Astrocyte of the hippocampus (primary cell): ENCODE results near the gene CNOT1.
"Not testable (repeated sequence)": the region's sequence is repeated elsewhere in the genome, so short reads cannot be mapped to it uniquely, and the experiment has no call there.

ENCODE experiments used
- DNase-seq: peaks from one replicate; pipeline ENCODE4 v3.0.0; 2011; ENCODE audit warnings: low read depth, low spot score

CNOT1 gene

DNA sequence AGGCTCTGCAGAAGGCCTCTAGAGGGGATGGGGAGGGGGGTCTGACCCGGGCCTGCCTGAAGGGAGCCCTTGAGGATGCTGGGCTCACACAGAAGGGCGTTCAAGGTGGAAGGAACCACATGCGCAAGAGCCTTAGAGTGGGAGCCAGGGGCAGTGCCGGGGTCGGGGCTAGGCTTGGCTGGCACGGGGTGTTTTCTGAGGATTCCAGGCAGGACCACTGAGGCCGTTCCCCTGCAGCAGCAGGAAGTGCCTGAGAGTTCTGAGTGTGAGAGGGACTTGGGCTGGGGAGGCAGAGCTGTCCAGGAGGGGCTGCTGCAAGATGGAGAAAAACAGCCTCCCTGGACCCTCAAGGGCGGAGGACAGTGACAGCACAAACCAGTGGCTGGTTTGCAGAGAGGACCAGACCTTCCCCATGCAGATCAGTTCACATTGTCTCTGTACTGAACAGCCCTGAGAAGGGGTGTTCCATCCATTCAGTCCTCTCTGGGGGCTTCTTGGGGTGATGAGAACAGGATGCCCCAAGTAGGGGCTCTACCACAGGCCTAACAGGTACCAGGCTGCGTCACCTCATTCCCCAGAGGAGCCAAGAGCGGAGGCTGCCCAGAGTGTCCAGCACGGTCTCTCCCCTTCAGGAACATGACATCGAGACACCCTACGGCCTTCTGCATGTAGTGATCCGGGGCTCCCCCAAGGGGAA, 126.3 kb downstream of the CNOT1 start:
- DNase-seq: no peak

- DNase-seq: no peak
Observed at GRCh38 chr16:58502217-58502921, 127.3 kb downstream of the CNOT1 start.

DNA sequence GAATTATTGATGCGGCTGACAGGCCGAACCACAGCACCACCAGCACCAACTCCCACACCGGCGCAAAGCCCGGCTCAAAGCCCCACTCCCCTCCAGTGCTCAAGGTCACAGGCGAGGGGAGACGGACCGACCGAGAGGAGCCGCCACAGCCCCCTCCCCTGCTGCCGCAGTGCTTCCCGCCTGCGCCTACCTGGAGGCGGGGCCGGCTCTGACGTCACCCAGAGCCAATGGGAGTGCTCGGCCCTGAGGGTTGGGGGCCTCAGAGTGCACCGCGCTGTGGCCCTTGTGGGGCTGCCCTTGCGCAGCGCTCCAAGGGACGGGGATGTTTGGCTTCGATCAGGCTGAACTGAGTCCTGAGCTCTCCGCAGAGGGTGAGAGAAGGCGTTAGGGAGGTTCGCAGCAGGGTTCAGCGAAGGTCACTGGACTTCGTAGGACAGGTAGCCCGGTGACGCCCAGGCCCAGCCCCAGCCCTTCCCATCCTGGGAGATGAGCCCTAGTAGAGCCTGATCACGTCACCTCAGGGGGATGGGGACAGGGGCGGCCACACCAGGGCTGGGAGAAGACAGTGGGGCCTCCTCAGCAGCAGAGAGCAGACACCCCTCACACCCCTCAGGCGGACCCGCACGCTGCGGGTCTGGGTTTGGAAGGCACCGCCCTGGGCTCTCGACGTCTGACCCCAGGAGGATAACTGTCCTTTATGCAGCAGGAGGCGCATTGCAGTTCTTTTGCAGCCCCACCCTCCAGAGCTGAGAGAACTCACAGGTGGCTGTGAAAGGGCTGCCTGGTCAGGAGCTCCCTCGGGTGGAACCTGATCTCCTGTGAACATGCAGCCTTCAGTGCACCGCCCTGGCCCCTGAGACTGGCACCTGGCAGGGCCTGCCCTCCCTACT, 128.1 kb downstream of the CNOT1 start:
- DNase-seq: peak; percentile 73

GRCh38 chr16:58500430-58501241, 129.0 kb downstream of the CNOT1 start:
- peak; percentile 46 for DNase-seq

- peak; percentile 97 for DNase-seq
Observed at GRCh38 chr16:58499615-58500351, 129.8 kb downstream of the CNOT1 start, which contains the start of gene NDRG4. TSS of gene NDRG4 (plus strand) at chr16:58500143. CDS start at chr16:58500249, 106 bp downstream.

DNA sequence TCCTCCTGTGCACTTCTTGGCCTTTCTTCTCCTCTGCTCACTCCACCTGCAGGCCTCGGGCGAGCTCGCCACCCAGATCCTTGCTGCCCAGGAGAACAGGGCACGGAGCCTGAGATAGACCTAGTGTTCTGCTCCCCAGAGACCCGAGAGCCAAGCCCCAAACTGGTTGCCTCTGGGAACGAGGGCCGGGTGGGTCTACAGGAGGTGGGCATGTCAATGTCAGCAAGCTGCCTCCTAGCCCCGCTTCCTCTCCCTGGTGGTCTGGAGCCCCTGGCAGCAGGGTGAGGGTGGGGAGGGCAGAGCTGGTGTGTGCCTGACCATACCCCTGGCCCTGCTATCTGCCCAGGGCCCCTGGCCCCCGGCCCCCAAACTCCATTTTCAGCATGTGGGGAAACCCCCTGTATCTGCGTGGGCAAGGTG, 130.5 kb downstream of the CNOT1 start:
- no peak for DNase-seq

DNA sequence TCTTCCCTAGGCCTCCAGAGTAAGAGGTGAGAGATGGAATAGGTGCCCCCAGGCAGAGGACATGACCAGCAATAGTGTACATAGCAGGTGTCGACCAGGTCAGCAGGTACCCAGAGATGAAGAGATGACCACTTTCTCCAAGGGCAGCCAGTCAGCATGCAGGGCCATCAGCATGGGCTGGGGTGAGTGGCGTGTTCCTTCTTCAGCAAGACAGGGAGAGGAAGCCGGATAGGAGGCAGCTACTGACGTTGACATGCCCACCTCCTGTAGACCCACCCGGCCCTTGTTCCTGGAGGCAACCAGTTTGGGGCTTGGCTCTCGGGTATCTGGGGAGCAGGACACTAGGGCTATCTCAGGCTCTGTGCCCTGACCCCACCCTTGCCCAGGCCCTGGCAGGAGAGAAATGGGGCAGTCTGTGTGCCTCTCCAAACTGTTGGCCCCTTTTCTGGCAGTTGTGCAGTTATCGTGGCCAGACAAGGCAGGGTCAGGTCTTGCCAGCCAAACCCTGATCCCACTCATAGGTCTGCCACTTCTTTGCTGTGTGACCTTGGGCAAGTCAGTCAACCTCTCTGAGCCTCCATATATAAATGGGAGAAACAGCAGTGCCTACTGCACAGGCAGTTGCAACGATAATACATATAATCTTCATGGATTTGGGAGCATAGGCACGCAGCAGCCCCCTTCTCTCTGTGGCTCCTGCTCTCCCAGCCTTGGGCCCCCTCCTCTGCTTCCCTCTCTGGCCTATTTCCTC, 131.1 kb downstream of the CNOT1 start:
- no peak for DNase-seq

GRCh38 chr16:58497935-58498334, 131.7 kb downstream of the CNOT1 start:
- no peak for DNase-seq

- no peak for DNase-seq
Observed at GRCh38 chr16:58497468-58497867, 132.2 kb downstream of the CNOT1 start.

DNA sequence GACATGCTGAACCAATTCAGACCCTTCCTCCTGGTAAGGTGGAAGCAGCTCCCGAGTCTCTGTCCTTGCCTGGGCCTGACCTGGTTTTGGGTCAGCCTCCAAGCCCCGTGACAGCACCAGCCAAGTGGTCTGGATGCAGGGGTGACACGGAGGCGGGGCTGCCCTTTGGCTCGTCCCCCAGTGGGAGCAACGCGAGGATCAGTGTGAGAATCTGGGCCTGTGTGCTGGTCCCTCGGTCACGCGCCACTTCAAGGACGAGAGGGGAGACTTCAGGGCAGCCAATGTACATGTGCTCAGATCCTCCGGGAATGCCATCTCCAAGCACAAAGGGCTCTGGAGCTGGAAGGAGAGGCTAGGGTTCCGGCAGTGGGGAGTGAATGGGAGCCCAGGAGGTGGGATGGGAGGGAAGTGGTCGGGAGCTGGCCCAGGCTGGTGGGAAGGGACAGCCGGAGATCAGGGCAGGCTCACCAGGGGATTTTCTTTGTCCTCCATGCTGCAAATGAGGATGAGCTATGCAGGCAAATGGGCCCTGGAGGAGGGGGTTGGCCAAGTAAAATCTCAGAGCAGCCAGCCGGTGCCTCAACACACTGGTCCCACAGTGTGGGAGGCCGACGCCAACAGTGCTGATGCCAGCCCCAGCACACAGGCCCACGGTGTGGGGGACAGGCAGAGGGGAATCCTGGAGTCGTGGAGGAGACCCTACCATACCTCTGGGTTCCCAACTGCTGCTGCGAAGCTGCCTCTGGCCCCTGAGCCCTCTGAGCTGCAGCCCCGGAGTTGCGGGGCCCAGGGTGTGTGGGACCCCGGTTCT, 133.9 kb downstream of the CNOT1 start:
- no peak for DNase-seq

GRCh38 chr16:58494981-58495520, 134.6 kb downstream of the CNOT1 start:
- DNase-seq: peak; percentile 98

DNA sequence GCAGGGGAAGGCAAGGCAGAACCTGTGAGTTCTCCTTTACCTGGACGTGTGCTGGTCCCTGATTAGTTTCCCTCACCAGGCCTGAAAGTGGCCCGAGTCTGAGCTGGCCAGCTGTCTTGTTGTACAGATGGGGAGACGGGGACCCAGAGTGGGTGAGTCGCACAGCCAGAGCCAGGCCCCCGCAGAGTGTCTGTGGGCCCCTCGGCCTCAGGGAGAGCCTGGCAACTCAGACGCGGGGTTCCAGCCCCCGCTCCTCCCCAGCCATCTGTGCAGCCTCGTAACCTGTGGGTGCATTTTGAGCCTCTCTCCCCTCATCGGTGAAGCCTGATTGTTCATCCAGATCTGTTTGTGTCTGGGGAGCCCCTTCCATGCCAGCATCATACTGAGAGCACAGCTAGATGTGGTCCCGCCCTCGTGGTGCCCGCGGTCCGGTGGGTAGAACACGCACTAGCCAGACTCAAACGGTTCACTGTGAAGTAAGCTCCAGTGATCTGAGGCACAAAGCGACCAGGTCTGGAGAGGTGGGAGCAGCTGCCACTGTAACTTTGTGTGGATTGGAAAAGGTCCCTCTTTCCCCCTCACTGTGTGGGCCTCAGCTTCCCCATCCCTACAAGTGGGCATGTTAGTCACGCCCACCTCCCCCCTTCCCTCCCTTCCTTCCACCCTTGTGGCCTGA, 135.7 kb downstream of the CNOT1 start:
- no peak for DNase-seq

DNA sequence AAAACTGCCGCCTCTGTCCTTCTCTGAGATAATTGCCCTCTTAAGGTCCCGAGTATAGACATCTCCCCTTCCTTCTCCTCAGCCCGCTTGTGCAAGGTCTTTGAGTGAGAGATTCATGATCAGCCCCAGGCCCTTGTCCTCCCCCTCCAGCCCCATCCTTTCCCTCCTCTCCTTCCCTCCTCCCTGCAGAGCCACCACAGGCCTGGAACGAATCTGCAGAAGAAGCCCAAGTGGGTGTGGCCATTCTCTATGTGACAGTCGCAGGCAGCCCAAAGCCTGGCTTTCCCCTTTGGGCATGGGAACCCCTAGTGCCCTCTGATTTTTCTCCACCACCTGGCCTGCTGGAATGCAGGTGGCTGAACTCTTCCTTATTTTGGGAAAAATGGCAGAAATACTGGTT, 136.9 kb downstream of the CNOT1 start:
- no peak for DNase-seq

DNA sequence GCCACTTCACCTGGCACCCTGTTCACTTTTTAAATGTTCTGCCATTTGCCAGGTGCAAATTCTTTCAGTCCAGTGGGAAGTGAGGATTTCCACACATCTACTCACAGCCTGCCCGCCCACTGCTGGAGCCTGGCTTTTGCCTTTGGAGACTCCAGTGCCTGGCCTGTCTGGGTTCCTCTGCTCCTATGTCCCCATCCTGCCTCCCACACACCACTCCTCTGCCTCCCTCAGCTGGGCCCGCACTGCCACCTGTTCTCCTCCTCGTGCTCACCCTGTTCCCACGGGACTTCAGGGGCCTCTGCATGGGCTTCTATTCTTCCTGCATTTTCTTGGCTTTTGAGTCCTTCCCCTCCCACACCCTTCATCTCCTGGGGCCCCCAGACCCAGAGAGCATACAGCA, 137.6 kb downstream of the CNOT1 start:
- no peak for DNase-seq

DNA sequence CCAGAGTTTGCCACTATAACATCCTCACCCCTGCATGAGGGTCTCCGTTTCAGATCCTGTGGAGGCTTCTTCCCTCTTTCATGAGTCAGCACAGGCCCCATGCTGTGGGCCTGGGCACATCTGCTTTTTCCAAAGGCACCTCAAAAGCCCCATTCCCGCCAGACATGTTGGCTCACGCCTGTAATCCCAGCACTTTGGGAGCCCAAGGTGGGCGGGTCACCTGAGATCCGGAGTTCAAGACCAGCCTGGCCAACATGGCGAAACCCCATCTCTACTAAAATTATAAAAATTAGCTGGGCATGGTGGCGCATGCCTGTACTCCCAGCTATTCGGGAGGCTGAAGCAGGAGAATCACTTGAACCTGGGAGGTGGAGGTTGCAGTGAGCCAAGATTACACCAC, 139.1 kb downstream of the CNOT1 start:
- DNase-seq: not testable (repeated sequence)

DNA sequence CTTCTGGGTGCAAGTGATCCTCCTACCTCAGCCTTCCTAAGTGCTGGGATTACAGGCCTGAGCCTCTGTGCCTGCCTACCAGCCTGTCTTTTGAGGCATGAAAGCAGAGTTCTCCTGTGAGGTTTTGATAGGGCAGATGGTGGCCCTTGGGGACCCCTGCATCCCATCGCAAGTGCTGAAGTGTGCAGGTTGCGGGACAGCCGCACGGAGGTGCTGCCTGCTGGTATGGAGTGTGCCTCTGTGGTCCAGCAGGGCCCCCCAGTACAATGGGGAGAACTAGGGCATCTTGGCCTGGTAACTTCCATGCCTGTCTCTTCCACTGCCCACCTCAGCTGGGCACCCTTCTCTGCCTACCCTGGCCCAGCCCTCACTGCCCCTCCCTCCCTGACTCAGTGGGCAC, 139.6 kb downstream of the CNOT1 start:
- no peak for DNase-seq

GRCh38 chr16:58488531-58488930, 141.1 kb downstream of the CNOT1 start:
- DNase-seq: no peak
